Neural progenitor cell (in vitro differentiated cells): Measurements from ENCODE around the gene CDH3. TPM values are rescaled to one million over a fixed set of nuclear protein-coding genes. Genes with fewer than 3 reads are reported as not detected.

ENCODE experiments used
- DNase-seq: peaks from one replicate; pipeline ENCODE4 v3.0.0-alpha.2; 2016; ENCODE audit warnings: low spot score
- H2AFZ ChIP-seq: fragments of 200-600 bp; sonication (generic); replicated peaks from 2 replicates; pipeline ENCODE4 v1.6.1; 2016; ENCODE audit warnings: antibody characterized with exemption
- H3F3A ChIP-seq: fragments of 200-600 bp; sonication (generic); 2 replicates; pipeline ENCODE4 v1.6.1; 2016; ENCODE audit warnings: antibody characterized with exemption, low read depth
- H3K27ac ChIP-seq: fragments of 200-600 bp; sonication (generic); 2 replicates; pipeline ENCODE4 v1.5.1; 2016; ENCODE audit warnings: mild to moderate bottlenecking
- H3K27me3 ChIP-seq: fragments of 200-600 bp; sonication (generic); 2 replicates; pipeline ENCODE4 v1.6.1; 2016; ENCODE audit warnings: mild to moderate bottlenecking, moderate library complexity
- H3K36me3 ChIP-seq: fragments of 200-600 bp; sonication (generic); 2 replicates; pipeline ENCODE4 v1.5.1; 2016
- H3K4me1 ChIP-seq: fragments of 200-600 bp; sonication (generic); 2 replicates; pipeline ENCODE4 v1.6.1; 2016; ENCODE audit warnings: mixed run types
- H3K4me2 ChIP-seq: fragments of 200-600 bp; sonication (generic); 2 replicates; pipeline ENCODE4 v1.6.1; 2016
- H3K4me3 ChIP-seq: fragments of 200-600 bp; sonication (generic); 2 replicates; pipeline ENCODE4 v1.5.1; 2016
- H3K79me2 ChIP-seq: fragments of 200-600 bp; sonication (generic); 2 replicates; pipeline ENCODE4 v1.6.1; 2016; ENCODE audit warnings: low read depth
- H3K9ac ChIP-seq: fragments of 200-600 bp; sonication (generic); 2 replicates; pipeline ENCODE4 v1.6.1; 2016
- H3K9me3 ChIP-seq: fragments of 200-600 bp; sonication (generic); 2 replicates; pipeline ENCODE4 v1.5.1; 2016; ENCODE audit warnings: low read depth
- H4K20me1 ChIP-seq: fragments of 200-600 bp; sonication (generic); 2 replicates; pipeline ENCODE4 v1.6.1; 2016; ENCODE audit warnings: low read depth
- H3K27ac Mint-ChIP-seq: 3 replicates; pipeline ENCODE4 v1.8.0; 2021; ENCODE audit warnings: mixed read lengths
- H3K27me3 Mint-ChIP-seq: 2 replicates; pipeline ENCODE4 v1.8.0; 2022; ENCODE audit warnings: low read depth, mild to moderate bottlenecking, inconsistent platforms, moderate library complexity, mixed read lengths; ENCODE audit not compliant: insufficient read depth
- H3K36me3 Mint-ChIP-seq: 3 replicates; pipeline ENCODE4 v1.8.0; 2021; ENCODE audit warnings: mixed read lengths
- H3K4me1 Mint-ChIP-seq: 3 replicates; pipeline ENCODE4 v1.8.0; 2021; ENCODE audit warnings: mixed read lengths
- H3K4me3 Mint-ChIP-seq: 3 replicates; pipeline ENCODE4 v1.8.0; 2021; ENCODE audit warnings: mild to moderate bottlenecking, moderate library complexity, mixed read lengths
- H3K9me3 Mint-ChIP-seq: 3 replicates; pipeline ENCODE4 v1.8.0; 2020; ENCODE audit warnings: mixed read lengths
- CTCF ChIP-seq: fragments of 200-600 bp; sonication (generic); IDR thresholded peaks from 2 replicates; pipeline ENCODE4 v1.5.1; 2017; ENCODE audit warnings: antibody characterized with exemption, mild to moderate bottlenecking
- EZH2 ChIP-seq: fragments of 200-600 bp; sonication (generic); IDR thresholded peaks from 2 replicates; pipeline ENCODE4 v1.6.1; 2017; ENCODE audit warnings: antibody characterized with exemption, mild to moderate bottlenecking, moderate library complexity
- EZH2phosphoT487 ChIP-seq: fragments of 200-600 bp; sonication (generic); IDR thresholded peaks from 2 replicates; pipeline ENCODE4 v1.6.1; 2017; ENCODE audit warnings: antibody characterized with exemption
- total RNA-seq: library from RNA; depleted of rRNA; stranded (reverse); fragments of >200 nt; gene quantifications from 2 replicates; pipeline ENCODE4 v1.2.3, GENCODE V29; 2015; ENCODE audit warnings: low replicate concordance

The CDH3 gene
- total RNA-seq, 1 donor from 2014 or later: 3.9 TPM

GRCh38 chr16:68655806-68656205 lies 10.7 kb downstream of the CDH3 start:
- H3F3A ChIP-seq: peaks cover 26% of the 10 kb centered on the region
- no peak overlapping the region for H3K4me3 ChIP-seq
- Mint-ChIP-seq H3K27ac (no peak overlapping the region), H3K4me3 (no peak overlapping the region), H3K36me3 (no peaks in the 10 kb centered on the region), H3K27me3 (peaks cover 4% of the 10 kb centered on the region), H3K9me3 (no peaks in the 10 kb centered on the region), H3K4me1 (peaks cover 15% of the 10 kb centered on the region)
- no peak for DNase-seq
- H3K27me3 ChIP-seq: no peaks in the 10 kb centered on the region
- H3K79me2 ChIP-seq: no peaks in the 10 kb centered on the region
- no peak overlapping the region for H2AFZ ChIP-seq
- no peak for TF ChIP-seq EZH2
- TF ChIP-seq EZH2phosphoT487: no peak
- no peak for TF ChIP-seq CTCF
- no peak overlapping the region for H3K27ac ChIP-seq
- no peak overlapping the region for H3K9ac ChIP-seq
- no peaks in the 10 kb centered on the region for H3K9me3 ChIP-seq
- no peak overlapping the region for H3K4me2 ChIP-seq
- H3K36me3 ChIP-seq: no peaks in the 10 kb centered on the region
- H3K4me1 ChIP-seq: peaks cover 19% of the 10 kb centered on the region
- no peaks in the 10 kb centered on the region for H4K20me1 ChIP-seq

GRCh38 chr16:68656751-68657150 lies 11.6 kb downstream of the CDH3 start:
- DNase-seq: peak; percentile 40
- H3K9me3 Mint-ChIP-seq: no peaks in the 10 kb centered on the region
- no peaks in the 10 kb centered on the region for H3K9me3 ChIP-seq
- peaks cover 4% of the 10 kb centered on the region for H3K27me3 Mint-ChIP-seq
- no peak overlapping the region for H3K9ac ChIP-seq
- H3K4me1 ChIP-seq: peaks cover 19% of the 10 kb centered on the region
- H3K4me2 ChIP-seq: peak overlapping the region; percentile 35
- H3K4me3 Mint-ChIP-seq: no peak overlapping the region
- H4K20me1 ChIP-seq: no peaks in the 10 kb centered on the region
- H3K36me3 Mint-ChIP-seq: no peaks in the 10 kb centered on the region
- H3K36me3 ChIP-seq: no peaks in the 10 kb centered on the region
- peaks cover 26% of the 10 kb centered on the region for H3F3A ChIP-seq
- no peak overlapping the region for H3K4me3 ChIP-seq
- H3K4me1 Mint-ChIP-seq: peaks cover 15% of the 10 kb centered on the region
- no peak overlapping the region for H3K27ac Mint-ChIP-seq
- no peak overlapping the region for H2AFZ ChIP-seq
- H3K27me3 ChIP-seq: no peaks in the 10 kb centered on the region
- H3K27ac ChIP-seq: no peak overlapping the region
- H3K79me2 ChIP-seq: no peaks in the 10 kb centered on the region
- TF ChIP-seq EZH2: no peak

GRCh38 chr16:68658341-68658973 lies 13.3 kb downstream of the CDH3 start:
- H3K36me3 Mint-ChIP-seq: no peaks in the 10 kb centered on the region
- peaks cover 15% of the 10 kb centered on the region for H3K4me1 Mint-ChIP-seq
- Histone ChIP-seq H3K79me2 (no peaks in the 10 kb centered on the region), H3K4me3 (no peak overlapping the region), H4K20me1 (no peaks in the 10 kb centered on the region), H3F3A (peaks cover 26% of the 10 kb centered on the region), H3K9ac (no peak overlapping the region), H2AFZ (no peak overlapping the region), H3K36me3 (no peaks in the 10 kb centered on the region), H3K27ac (peak overlapping the region; percentile 43), H3K27me3 (no peaks in the 10 kb centered on the region), H3K4me2 (no peak overlapping the region), H3K9me3 (no peaks in the 10 kb centered on the region), H3K4me1 (peaks cover 19% of the 10 kb centered on the region)
- DNase-seq: peak; percentile 16
- TF ChIP-seq EZH2 (no peak), CTCF (no peak), EZH2phosphoT487 (no peak)
- peaks cover 5% of the 10 kb centered on the region for H3K27me3 Mint-ChIP-seq
- no peaks in the 10 kb centered on the region for H3K9me3 Mint-ChIP-seq
- no peak overlapping the region for H3K4me3 Mint-ChIP-seq
- H3K27ac Mint-ChIP-seq: no peak overlapping the region

- no peak for DNase-seq
- Mint-ChIP-seq H3K27me3 (peaks cover 6% of the 10 kb centered on the region), H3K36me3 (no peaks in the 10 kb centered on the region), H3K4me1 (peaks cover 15% of the 10 kb centered on the region), H3K27ac (no peak overlapping the region), H3K4me3 (no peak overlapping the region), H3K9me3 (no peaks in the 10 kb centered on the region)
- Histone ChIP-seq H3K4me2 (no peak overlapping the region), H3K9ac (no peak overlapping the region), H3K4me1 (peaks cover 19% of the 10 kb centered on the region), H3K9me3 (no peaks in the 10 kb centered on the region), H3K27me3 (no peaks in the 10 kb centered on the region), H4K20me1 (no peaks in the 10 kb centered on the region), H3K36me3 (no peaks in the 10 kb centered on the region), H3K4me3 (no peak overlapping the region), H2AFZ (no peak overlapping the region), H3K79me2 (no peaks in the 10 kb centered on the region), H3K27ac (no peak overlapping the region), H3F3A (peaks cover 26% of the 10 kb centered on the region)
- TF ChIP-seq EZH2: no peak
- TF ChIP-seq EZH2phosphoT487: no peak
- TF ChIP-seq CTCF: no peak
These were observed 13.9 kb downstream of the CDH3 start for GRCh38 chr16:68658974-68659360.
